ENCODE data around the gene LBHD2.
"Not testable (repeated sequence)": the region's sequence is repeated elsewhere in the genome, so short reads cannot be mapped to it uniquely, and the experiment has no call there.

LBHD2 gene

GRCh38 chr14:103113303-103113702 is 29.3 kb downstream of the LBHD2 start:
- Histone ChIP-seq H3K27me3 (ENCODE audit: control insufficient read depth, insufficient read depth, low read length) (no peaks in the 10 kb centered on the region), H3K9ac (ENCODE audit: low read length) (no peak overlapping the region), H3K36me3 (ENCODE audit: control insufficient read depth, insufficient read depth, low read length) (no peaks in the 10 kb centered on the region), H3K4me1 (ENCODE audit: control insufficient read depth, insufficient read depth, low read length) (peaks cover 41% of the 10 kb centered on the region), H3K9me3 (ENCODE audit: control insufficient read depth, low read length) (no peaks in the 10 kb centered on the region), H3K4me3 (ENCODE audit: low read length) (no peak overlapping the region)

- Histone ChIP-seq H3K4me3 (ENCODE audit: low read length) (no peak overlapping the region), H3K9ac (ENCODE audit: low read length) (no peak overlapping the region), H3K9me3 (ENCODE audit: control insufficient read depth, low read length) (no peaks in the 10 kb centered on the region), H3K27me3 (ENCODE audit: control insufficient read depth, insufficient read depth, low read length) (no peaks in the 10 kb centered on the region), H3K36me3 (ENCODE audit: control insufficient read depth, insufficient read depth, low read length) (no peaks in the 10 kb centered on the region), H3K4me1 (ENCODE audit: control insufficient read depth, insufficient read depth, low read length) (peaks cover 41% of the 10 kb centered on the region)
These were observed 29.8 kb downstream of the LBHD2 start for GRCh38 chr14:103113774-103114173.

- H3K4me3 ChIP-seq (ENCODE audit: low read length); H3K36me3 ChIP-seq (ENCODE audit: control insufficient read depth, insufficient read depth, low read length); H3K9me3 ChIP-seq (ENCODE audit: control insufficient read depth, low read length); H3K27me3 ChIP-seq (ENCODE audit: control insufficient read depth, insufficient read depth, low read length): not testable (repeated sequence)
- Histone ChIP-seq H3K4me1 (ENCODE audit: control insufficient read depth, insufficient read depth, low read length) (peaks cover 36% of the 10 kb centered on the region), H3K9ac (ENCODE audit: low read length) (peak overlapping the region; percentile 58)
These were observed 31.2 kb downstream of the LBHD2 start for GRCh38 chr14:103115086-103115679.

GRCh38 chr14:103115845-103116572 is 32.0 kb downstream of the LBHD2 start:
- Histone ChIP-seq H3K36me3 (ENCODE audit: control insufficient read depth, insufficient read depth, low read length) (no peaks in the 10 kb centered on the region), H3K9ac (ENCODE audit: low read length) (no peak overlapping the region), H3K4me1 (ENCODE audit: control insufficient read depth, insufficient read depth, low read length) (peaks cover 31% of the 10 kb centered on the region), H3K4me3 (ENCODE audit: low read length) (no peak overlapping the region), H3K27me3 (ENCODE audit: control insufficient read depth, insufficient read depth, low read length) (no peaks in the 10 kb centered on the region), H3K9me3 (ENCODE audit: control insufficient read depth, low read length) (no peaks in the 10 kb centered on the region)

- H3K4me1 ChIP-seq (ENCODE audit: control insufficient read depth, insufficient read depth, low read length) = peaks cover 25% of the 10 kb centered on the region
These were observed 32.6 kb downstream of the LBHD2 start for GRCh38 chr14:103116636-103117035.

GRCh38 chr14:103117499-103117898 is 33.5 kb downstream of the LBHD2 start:
- not testable (repeated sequence) for H3K9ac ChIP-seq (ENCODE audit: low read length); H3K4me3 ChIP-seq (ENCODE audit: low read length); H3K27me3 ChIP-seq (ENCODE audit: control insufficient read depth, insufficient read depth, low read length); H3K9me3 ChIP-seq (ENCODE audit: control insufficient read depth, low read length); H3K36me3 ChIP-seq (ENCODE audit: control insufficient read depth, insufficient read depth, low read length)
- H3K4me1 ChIP-seq (ENCODE audit: control insufficient read depth, insufficient read depth, low read length) = peaks cover 23% of the 10 kb centered on the region

More at GRCh38 chr14:103116636-103117035, 32.6 kb downstream of the LBHD2 start:
- Histone ChIP-seq H3K9ac (ENCODE audit: low read length) (no peak overlapping the region), H3K9me3 (ENCODE audit: control insufficient read depth, low read length) (no peaks in the 10 kb centered on the region), H3K4me3 (ENCODE audit: low read length) (no peak overlapping the region), H3K27me3 (ENCODE audit: control insufficient read depth, insufficient read depth, low read length) (no peaks in the 10 kb centered on the region), H3K36me3 (ENCODE audit: control insufficient read depth, insufficient read depth, low read length) (no peaks in the 10 kb centered on the region)

GRCh38 chr14:103118018-103118662 is 34.1 kb downstream of the LBHD2 start:
- peaks cover 6% of the 10 kb centered on the region for H3K27me3 ChIP-seq (ENCODE audit: control insufficient read depth, insufficient read depth, low read length)
- H3K4me1 ChIP-seq (ENCODE audit: control insufficient read depth, insufficient read depth, low read length) = peaks cover 23% of the 10 kb centered on the region
- H3K36me3 ChIP-seq (ENCODE audit: control insufficient read depth, insufficient read depth, low read length) = no peaks in the 10 kb centered on the region
- no peaks in the 10 kb centered on the region for H3K9me3 ChIP-seq (ENCODE audit: control insufficient read depth, low read length)
- no peak overlapping the region for H3K9ac ChIP-seq (ENCODE audit: low read length)
- no peak overlapping the region for H3K4me3 ChIP-seq (ENCODE audit: low read length)

GRCh38 chr14:103118663-103119404 is 34.8 kb downstream of the LBHD2 start:
- Histone ChIP-seq H3K4me3 (ENCODE audit: low read length) (no peak overlapping the region), H3K9ac (ENCODE audit: low read length) (no peak overlapping the region), H3K9me3 (ENCODE audit: control insufficient read depth, low read length) (no peaks in the 10 kb centered on the region), H3K36me3 (ENCODE audit: control insufficient read depth, insufficient read depth, low read length) (no peaks in the 10 kb centered on the region), H3K4me1 (ENCODE audit: control insufficient read depth, insufficient read depth, low read length) (peaks cover 28% of the 10 kb centered on the region), H3K27me3 (ENCODE audit: control insufficient read depth, insufficient read depth, low read length) (peaks cover 6% of the 10 kb centered on the region)

GRCh38 chr14:103119527-103119926 is 35.5 kb downstream of the LBHD2 start:
- not testable (repeated sequence) for H3K9ac ChIP-seq (ENCODE audit: low read length); H3K4me3 ChIP-seq (ENCODE audit: low read length); H3K9me3 ChIP-seq (ENCODE audit: control insufficient read depth, low read length); H3K36me3 ChIP-seq (ENCODE audit: control insufficient read depth, insufficient read depth, low read length); H3K27me3 ChIP-seq (ENCODE audit: control insufficient read depth, insufficient read depth, low read length)
- H3K4me1 ChIP-seq (ENCODE audit: control insufficient read depth, insufficient read depth, low read length) = peaks cover 35% of the 10 kb centered on the region

- Histone ChIP-seq H3K9ac (ENCODE audit: low read length) (no peak overlapping the region), H3K9me3 (ENCODE audit: control insufficient read depth, low read length) (no peaks in the 10 kb centered on the region), H3K36me3 (ENCODE audit: control insufficient read depth, insufficient read depth, low read length) (no peaks in the 10 kb centered on the region), H3K27me3 (ENCODE audit: control insufficient read depth, insufficient read depth, low read length) (peaks cover 14% of the 10 kb centered on the region), H3K4me3 (ENCODE audit: low read length) (no peak overlapping the region), H3K4me1 (ENCODE audit: control insufficient read depth, insufficient read depth, low read length) (peaks cover 42% of the 10 kb centered on the region)
These were observed 37.3 kb downstream of the LBHD2 start for GRCh38 chr14:103121121-103121845.

- Histone ChIP-seq H3K9me3 (ENCODE audit: control insufficient read depth, low read length) (no peaks in the 10 kb centered on the region), H3K9ac (ENCODE audit: low read length) (peak overlapping the region; percentile 45), H3K36me3 (ENCODE audit: control insufficient read depth, insufficient read depth, low read length) (no peaks in the 10 kb centered on the region), H3K27me3 (ENCODE audit: control insufficient read depth, insufficient read depth, low read length) (peaks cover 14% of the 10 kb centered on the region), H3K4me3 (ENCODE audit: low read length) (no peak overlapping the region), H3K4me1 (ENCODE audit: control insufficient read depth, insufficient read depth, low read length) (peaks cover 47% of the 10 kb centered on the region)
These were observed 38.0 kb downstream of the LBHD2 start for GRCh38 chr14:103121846-103122584.

All from mucosa of stomach (tissue), 1 donor.